ENCODE data around the gene MEI1. TPM values are rescaled to one million over a fixed set of nuclear protein-coding genes. Genes with fewer than 3 reads are reported as not detected.

The MEI1 gene
- 4.9 and 8.2 TPM in 2 replicates for total RNA-seq (2014; rRNA removed; shearing (Covaris generic); ENCODE audit: low replicate concordance)

GRCh38 chr22:41699264-41700107 lies at the start of gene MEI1:
Gene MEI1 (plus strand): TSS chr22:41699503. CDS start chr22:41699539, 36 bp downstream.
- Histone ChIP-seq H3K9me2 (replicated peaks; ENCODE audit: insufficient read depth, low read length) (no peaks in the 10 kb centered on the region), H3K27me3 (ENCODE audit: low read length) (no peaks in the 10 kb centered on the region), H4K20me1 (ENCODE audit: insufficient read depth, low read depth, low read length) (no peaks in the 10 kb centered on the region), H3K79me2 (ENCODE audit: low read length) (no peaks in the 10 kb centered on the region), H3K36me3 (ENCODE audit: insufficient read depth, low read length) (no peaks in the 10 kb centered on the region), H3K27ac (ENCODE audit: low read length) (no peak within 1 kb of the TSS), H3K4me3 (ENCODE audit: low read length) (no peak within 1 kb of the TSS), H2AFZ (ENCODE audit: low read length) (no peak within 1 kb of the TSS), H3K9me3 (ENCODE audit: low read length) (no peaks in the 10 kb centered on the region), H3K4me2 (ENCODE audit: low read depth, low read length, poor library complexity, severe bottlenecking) (no peak within 1 kb of the TSS), H3K4me1 (ENCODE audit: low read length) (peaks cover 16% of the 10 kb centered on the region), H3K9ac (ENCODE audit: low read length) (no peak within 1 kb of the TSS)
- no peak for DNase-seq

GRCh38 chr22:41650229-41650628 lies 49.1 kb upstream of the MEI1 start:
- no peaks in the 10 kb centered on the region for H3K9me2 ChIP-seq (replicated peaks; ENCODE audit: insufficient read depth, low read length)
- H3K9me3 ChIP-seq (ENCODE audit: low read length) = no peaks in the 10 kb centered on the region
- H3K27ac ChIP-seq (ENCODE audit: low read length) = no peak overlapping the region
- no peak overlapping the region for H3K4me2 ChIP-seq (ENCODE audit: low read depth, low read length, poor library complexity, severe bottlenecking)
- H3K9ac ChIP-seq (ENCODE audit: low read length) = no peak overlapping the region
- H3K36me3 ChIP-seq (ENCODE audit: insufficient read depth, low read length) = peaks cover 60% of the 10 kb centered on the region
- H2AFZ ChIP-seq (ENCODE audit: low read length) = no peak overlapping the region
- H3K4me3 ChIP-seq (ENCODE audit: low read length) = no peak overlapping the region
- no peaks in the 10 kb centered on the region for H3K27me3 ChIP-seq (ENCODE audit: low read length)
- peaks cover 8% of the 10 kb centered on the region; the same call in 1 of the 2 replicates for H4K20me1 ChIP-seq (ENCODE audit: insufficient read depth, low read depth, low read length)
- peaks cover 45% of the 10 kb centered on the region for H3K79me2 ChIP-seq (ENCODE audit: low read length)
- DNase-seq = no peak
- H3K4me1 ChIP-seq (ENCODE audit: low read length) = peaks cover 17% of the 10 kb centered on the region

- Histone ChIP-seq H3K9me2 (replicated peaks; ENCODE audit: insufficient read depth, low read length) (no peaks in the 10 kb centered on the region), H3K4me3 (ENCODE audit: low read length) (no peak overlapping the region)
Measured at GRCh38 chr22:41650821-41651220, 48.5 kb upstream of the MEI1 start.

GRCh38 chr22:41654322-41654721 lies 45.0 kb upstream of the MEI1 start:
- Histone ChIP-seq H4K20me1 (ENCODE audit: insufficient read depth, low read depth, low read length) (peaks cover 8% of the 10 kb centered on the region; the same call in 1 of the 2 replicates), H3K9me3 (ENCODE audit: low read length) (no peaks in the 10 kb centered on the region), H3K4me3 (ENCODE audit: low read length) (no peak overlapping the region), H3K9me2 (replicated peaks; ENCODE audit: insufficient read depth, low read length) (no peaks in the 10 kb centered on the region), H3K4me2 (ENCODE audit: low read depth, low read length, poor library complexity, severe bottlenecking) (no peak overlapping the region), H3K4me1 (ENCODE audit: low read length) (no peaks in the 10 kb centered on the region), H3K27ac (ENCODE audit: low read length) (no peak overlapping the region), H3K27me3 (ENCODE audit: low read length) (no peaks in the 10 kb centered on the region), H3K9ac (ENCODE audit: low read length) (no peak overlapping the region), H2AFZ (ENCODE audit: low read length) (no peak overlapping the region), H3K36me3 (ENCODE audit: insufficient read depth, low read length) (peaks cover 53% of the 10 kb centered on the region), H3K79me2 (ENCODE audit: low read length) (peaks cover 20% of the 10 kb centered on the region)
- no peak for DNase-seq

More at GRCh38 chr22:41650821-41651220, 48.5 kb upstream of the MEI1 start:
- Histone ChIP-seq H3K4me2 (ENCODE audit: low read depth, low read length, poor library complexity, severe bottlenecking) (no peak overlapping the region), H4K20me1 (ENCODE audit: insufficient read depth, low read depth, low read length) (peaks cover 8% of the 10 kb centered on the region; the same call in 1 of the 2 replicates), H3K9me3 (ENCODE audit: low read length) (no peaks in the 10 kb centered on the region), H3K27me3 (ENCODE audit: low read length) (no peaks in the 10 kb centered on the region), H2AFZ (ENCODE audit: low read length) (no peak overlapping the region), H3K79me2 (ENCODE audit: low read length) (peaks cover 42% of the 10 kb centered on the region), H3K4me1 (ENCODE audit: low read length) (peaks cover 17% of the 10 kb centered on the region), H3K9ac (ENCODE audit: low read length) (no peak overlapping the region), H3K27ac (ENCODE audit: low read length) (no peak overlapping the region), H3K36me3 (ENCODE audit: insufficient read depth, low read length) (peaks cover 58% of the 10 kb centered on the region)
- no peak for DNase-seq

GRCh38 chr22:41656556-41656955 lies 42.7 kb upstream of the MEI1 start:
- H3K9me3 ChIP-seq (ENCODE audit: low read length) = no peaks in the 10 kb centered on the region
- H4K20me1 ChIP-seq (ENCODE audit: insufficient read depth, low read depth, low read length) = peaks cover 8% of the 10 kb centered on the region; the same call in 1 of the 2 replicates
- no peaks in the 10 kb centered on the region for H3K27me3 ChIP-seq (ENCODE audit: low read length)
- DNase-seq = no peak
- no peaks in the 10 kb centered on the region for H3K9me2 ChIP-seq (replicated peaks; ENCODE audit: insufficient read depth, low read length)
- no peaks in the 10 kb centered on the region for H3K4me1 ChIP-seq (ENCODE audit: low read length)
- H2AFZ ChIP-seq (ENCODE audit: low read length) = no peak overlapping the region
- H3K36me3 ChIP-seq (ENCODE audit: insufficient read depth, low read length) = peaks cover 59% of the 10 kb centered on the region
- no peak overlapping the region for H3K27ac ChIP-seq (ENCODE audit: low read length)
- peaks cover 11% of the 10 kb centered on the region for H3K79me2 ChIP-seq (ENCODE audit: low read length)
- no peak overlapping the region for H3K9ac ChIP-seq (ENCODE audit: low read length)
- H3K4me2 ChIP-seq (ENCODE audit: low read depth, low read length, poor library complexity, severe bottlenecking) = no peak overlapping the region
- no peak overlapping the region for H3K4me3 ChIP-seq (ENCODE audit: low read length)

GRCh38 chr22:41657709-41658108 lies 41.6 kb upstream of the MEI1 start:
- Histone ChIP-seq H3K27me3 (ENCODE audit: low read length) (no peaks in the 10 kb centered on the region), H3K9me3 (ENCODE audit: low read length) (no peaks in the 10 kb centered on the region), H3K36me3 (ENCODE audit: insufficient read depth, low read length) (peaks cover 60% of the 10 kb centered on the region), H3K4me2 (ENCODE audit: low read depth, low read length, poor library complexity, severe bottlenecking) (no peak overlapping the region), H3K27ac (ENCODE audit: low read length) (no peak overlapping the region), H3K9ac (ENCODE audit: low read length) (no peak overlapping the region), H3K4me1 (ENCODE audit: low read length) (no peaks in the 10 kb centered on the region), H2AFZ (ENCODE audit: low read length) (no peak overlapping the region), H3K4me3 (ENCODE audit: low read length) (no peak overlapping the region), H3K79me2 (ENCODE audit: low read length) (peaks cover 8% of the 10 kb centered on the region; the same call in 1 of the 2 replicates), H4K20me1 (ENCODE audit: insufficient read depth, low read depth, low read length) (peaks cover 8% of the 10 kb centered on the region; the same call in 1 of the 2 replicates), H3K9me2 (replicated peaks; ENCODE audit: insufficient read depth, low read length) (no peaks in the 10 kb centered on the region)
- DNase-seq = no peak

GRCh38 chr22:41658869-41659268 lies 40.4 kb upstream of the MEI1 start:
- no peak overlapping the region for H3K4me3 ChIP-seq (ENCODE audit: low read length)
- H2AFZ ChIP-seq (ENCODE audit: low read length) = no peak overlapping the region
- H3K9ac ChIP-seq (ENCODE audit: low read length) = no peak overlapping the region
- H3K4me2 ChIP-seq (ENCODE audit: low read depth, low read length, poor library complexity, severe bottlenecking) = no peak overlapping the region
- H3K27me3 ChIP-seq (ENCODE audit: low read length) = no peaks in the 10 kb centered on the region
- H3K9me3 ChIP-seq (ENCODE audit: low read length) = no peaks in the 10 kb centered on the region
- H3K36me3 ChIP-seq (ENCODE audit: insufficient read depth, low read length) = peaks cover 54% of the 10 kb centered on the region
- no peaks in the 10 kb centered on the region for H3K4me1 ChIP-seq (ENCODE audit: low read length)
- H3K27ac ChIP-seq (ENCODE audit: low read length) = no peak overlapping the region
- H3K9me2 ChIP-seq (replicated peaks; ENCODE audit: insufficient read depth, low read length) = no peaks in the 10 kb centered on the region
- no peak for DNase-seq
- H3K79me2 ChIP-seq (ENCODE audit: low read length) = peaks cover 8% of the 10 kb centered on the region; the same call in 1 of the 2 replicates
- H4K20me1 ChIP-seq (ENCODE audit: insufficient read depth, low read depth, low read length) = 0 out of 2 replicates have a peak, but pooled peaks cover 4% of the 10 kb centered on the region

GRCh38 chr22:41659941-41660340 lies 39.4 kb upstream of the MEI1 start:
- Histone ChIP-seq H3K9me3 (ENCODE audit: low read length) (no peaks in the 10 kb centered on the region), H3K36me3 (ENCODE audit: insufficient read depth, low read length) (peaks cover 51% of the 10 kb centered on the region)
- no peak for DNase-seq

More at GRCh38 chr22:41659941-41660340, 39.4 kb upstream of the MEI1 start:
- Histone ChIP-seq H3K4me1 (ENCODE audit: low read length) (no peaks in the 10 kb centered on the region), H3K9me2 (replicated peaks; ENCODE audit: insufficient read depth, low read length) (no peaks in the 10 kb centered on the region), H3K27ac (ENCODE audit: low read length) (no peak overlapping the region), H3K79me2 (ENCODE audit: low read length) (no peaks in the 10 kb centered on the region), H4K20me1 (ENCODE audit: insufficient read depth, low read depth, low read length) (no peaks in the 10 kb centered on the region), H3K9ac (ENCODE audit: low read length) (no peak overlapping the region), H3K4me2 (ENCODE audit: low read depth, low read length, poor library complexity, severe bottlenecking) (no peak overlapping the region), H3K27me3 (ENCODE audit: low read length) (no peaks in the 10 kb centered on the region), H3K4me3 (ENCODE audit: low read length) (no peak overlapping the region), H2AFZ (ENCODE audit: low read length) (no peak overlapping the region)
